Fibroblast of lung (primary cell): Measurements from ENCODE around the gene ADRA2C. TPM values are rescaled to one million over a fixed set of nuclear protein-coding genes. Genes with fewer than 3 reads are reported as not detected.

Experiments
- DNase-seq, 2 donors: peaks; one replicate each; pipeline versions ENCODE4 v3.0.0 to v3.0.0-alpha.2; 2010; ENCODE audit warnings: low read depth in 2 of 2
- H2AFZ ChIP-seq: 2 replicates; pipeline ENCODE4 v1.5.1; 2012; ENCODE audit warnings: low read length, control low read depth, inconsistent platforms
- H3K27ac ChIP-seq: 2 replicates; pipeline ENCODE4 v1.5.1; 2011; ENCODE audit warnings: low read length, control low read depth; ENCODE audit not compliant: insufficient read depth
- H3K27me3 ChIP-seq: 2 replicates; pipeline ENCODE4 v1.5.1; 2011; ENCODE audit warnings: mild to moderate bottlenecking, low read length; ENCODE audit not compliant: control insufficient read depth, insufficient read depth
- H3K36me3 ChIP-seq: 2 replicates; pipeline ENCODE4 v1.5.1; 2011; ENCODE audit warnings: low read length; ENCODE audit not compliant: control insufficient read depth, insufficient read depth
- H3K4me1 ChIP-seq: 2 replicates; pipeline ENCODE4 v1.5.1; 2011; ENCODE audit warnings: low read length; ENCODE audit not compliant: control insufficient read depth, insufficient read depth; ENCODE audit errors: extremely low read depth
- H3K4me2 ChIP-seq: 2 replicates; pipeline ENCODE4 v1.5.1; 2011; ENCODE audit warnings: low read length, control low read depth; ENCODE audit not compliant: insufficient read depth; ENCODE audit errors: extremely low read depth
- H3K4me3 ChIP-seq, 4 experiments: fragments of 200-600 bp in 1 of 4; sonication (generic) in 1 of 4; replicated peaks in 1 of 4; 2 replicates each; pipeline ENCODE4 v1.5.1; 2011 to 2016; ENCODE audit warnings: low read length in 4 of 4, low read depth in 3 of 4, mild to moderate bottlenecking in 3 of 4, control low read depth in 2 of 4, inconsistent platforms in 1 of 4, mixed read lengths in 1 of 4; ENCODE audit not compliant: insufficient read depth in 1 of 4; ENCODE audit errors: control extremely low read depth in 1 of 4
- H3K79me2 ChIP-seq: 2 replicates; pipeline ENCODE4 v1.5.1; 2012; ENCODE audit warnings: mild to moderate bottlenecking, low read length, inconsistent platforms; ENCODE audit not compliant: control insufficient read depth, insufficient read depth
- H3K9ac ChIP-seq: 2 replicates; pipeline ENCODE4 v1.5.1; 2011; ENCODE audit warnings: mild to moderate bottlenecking, low read length, control low read depth; ENCODE audit not compliant: insufficient read depth
- H3K9me3 ChIP-seq: 2 replicates; pipeline ENCODE4 v1.5.1; 2012; ENCODE audit warnings: low read depth, low read length; ENCODE audit not compliant: control insufficient read depth, insufficient read depth
- H4K20me1 ChIP-seq: 2 replicates; pipeline ENCODE4 v1.5.1; 2011; ENCODE audit warnings: low read length; ENCODE audit not compliant: control insufficient read depth, insufficient read depth; ENCODE audit errors: extremely low read depth
- EZH2 ChIP-seq: IDR thresholded peaks from 2 replicates; pipeline ENCODE4 v1.5.1; 2012; ENCODE audit warnings: low read length, control low read depth, mild to moderate bottlenecking; ENCODE audit errors: missing control alignments
- polyA plus RNA-seq, 2 donors: library from polyadenylated mRNA; depleted of rRNA in 1 of 2; stranded (reverse) in 1 of 2; unstranded in 1 of 2; fragments of >200 nt; gene quantifications; 2 replicates each; pipeline ENCODE4 v1.2.1, GENCODE V29; 2011 to 2012; ENCODE audit warnings: missing spikeins in 1 of 2
- total RNA-seq: library from RNA; depleted of rRNA; stranded (reverse); fragments of >200 nt; gene quantifications from 2 replicates; pipeline ENCODE4 v1.2.1, GENCODE V29; 2014
- TF ChIP-seq, protein P1 (sequence below), 2 donors: IDR thresholded peaks in 1 of 2; conservative IDR thresholded peaks in 1 of 2; 1 replicate in 1 of 2; 2 replicates in 1 of 2; pipeline ENCODE4 v1.5.1; 2011 to 2012; ENCODE audit warnings: low read length in 2 of 2, control low read depth in 1 of 2, inconsistent platforms in 1 of 2, low read depth in 1 of 2, mild to moderate bottlenecking in 1 of 2

The ADRA2C gene
- total and polyA plus RNA-seq, 2 donors (not counting 1 experiment from before 2014, with no cell fraction given) = 0.30 to 0.33 TPM

- H3K36me3 ChIP-seq = no peaks in the 10 kb centered on the region
- no peak overlapping the region for H3K27ac ChIP-seq
- no peaks in the 10 kb centered on the region for H3K27me3 ChIP-seq
- no peak overlapping the region for H3K4me2 ChIP-seq
- no peaks in the 10 kb centered on the region for H3K79me2 ChIP-seq
- H3K9ac ChIP-seq = no peak overlapping the region
- no peaks in the 10 kb centered on the region for H3K9me3 ChIP-seq
- H2AFZ ChIP-seq = no peak overlapping the region
- peak in 1 of 2 donors; percentile 30 for DNase-seq
- H4K20me1 ChIP-seq = no peaks in the 10 kb centered on the region
- no peaks in the 10 kb centered on the region for H3K4me1 ChIP-seq
- TF ChIP-seq EZH2 = no peak
- TF ChIP-seq, protein P1, sequence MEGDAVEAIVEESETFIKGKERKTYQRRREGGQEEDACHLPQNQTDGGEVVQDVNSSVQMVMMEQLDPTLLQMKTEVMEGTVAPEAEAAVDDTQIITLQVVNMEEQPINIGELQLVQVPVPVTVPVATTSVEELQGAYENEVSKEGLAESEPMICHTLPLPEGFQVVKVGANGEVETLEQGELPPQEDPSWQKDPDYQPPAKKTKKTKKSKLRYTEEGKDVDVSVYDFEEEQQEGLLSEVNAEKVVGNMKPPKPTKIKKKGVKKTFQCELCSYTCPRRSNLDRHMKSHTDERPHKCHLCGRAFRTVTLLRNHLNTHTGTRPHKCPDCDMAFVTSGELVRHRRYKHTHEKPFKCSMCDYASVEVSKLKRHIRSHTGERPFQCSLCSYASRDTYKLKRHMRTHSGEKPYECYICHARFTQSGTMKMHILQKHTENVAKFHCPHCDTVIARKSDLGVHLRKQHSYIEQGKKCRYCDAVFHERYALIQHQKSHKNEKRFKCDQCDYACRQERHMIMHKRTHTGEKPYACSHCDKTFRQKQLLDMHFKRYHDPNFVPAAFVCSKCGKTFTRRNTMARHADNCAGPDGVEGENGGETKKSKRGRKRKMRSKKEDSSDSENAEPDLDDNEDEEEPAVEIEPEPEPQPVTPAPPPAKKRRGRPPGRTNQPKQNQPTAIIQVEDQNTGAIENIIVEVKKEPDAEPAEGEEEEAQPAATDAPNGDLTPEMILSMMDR (conservative IDR thresholded peaks at IDR 0.05 in 1 of 2, IDR thresholded peaks at IDR 0.05 in 1 of 2; ENCODE audit: low read depth in 1 of 2, low read length in 2 of 2) = no peak
- H3K4me3 ChIP-seq = no peak overlapping the region
Observed at GRCh38 chr4:3791910-3792542, 25.8 kb downstream of the ADRA2C start.

DNA sequence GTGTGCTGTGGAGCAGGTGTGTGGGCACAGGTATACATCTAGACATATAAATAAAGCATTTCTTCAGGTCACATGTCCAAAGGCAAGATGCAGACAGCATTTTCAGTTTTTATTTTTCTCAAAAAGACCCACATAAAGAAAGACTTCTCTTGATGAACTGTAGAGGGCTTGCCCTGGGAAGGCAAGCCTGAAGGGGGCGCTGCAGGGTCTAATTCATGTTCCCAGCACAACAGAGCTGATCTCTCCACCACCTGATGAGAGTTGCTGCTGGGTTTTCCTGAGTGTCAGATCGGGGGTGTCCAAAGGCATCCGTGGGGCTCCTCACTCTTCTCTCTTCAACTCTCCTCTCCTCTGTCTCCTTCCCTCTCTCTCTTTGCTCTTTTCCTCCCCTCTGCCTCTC, 26.6 kb downstream of the ADRA2C start:
- TF ChIP-seq, protein P1 (conservative IDR thresholded peaks at IDR 0.05 in 1 of 2, IDR thresholded peaks at IDR 0.05 in 1 of 2; ENCODE audit: low read depth in 1 of 2, low read length in 2 of 2) = peak in 1 of 2 donors; percentile 7
- no peak for TF ChIP-seq EZH2
- no peaks in the 10 kb centered on the region for H3K9me3 ChIP-seq

GRCh38 chr4:3793545-3793944, 27.4 kb downstream of the ADRA2C start:
- H3K9me3 ChIP-seq = no peaks in the 10 kb centered on the region
- TF ChIP-seq, protein P1 (conservative IDR thresholded peaks at IDR 0.05 in 1 of 2, IDR thresholded peaks at IDR 0.05 in 1 of 2; ENCODE audit: low read depth in 1 of 2, low read length in 2 of 2) = no peak
- no peak for TF ChIP-seq EZH2
- no peaks in the 10 kb centered on the region for H4K20me1 ChIP-seq
- H2AFZ ChIP-seq = no peak overlapping the region
- no peak for DNase-seq
- no peak overlapping the region for H3K4me2 ChIP-seq
- no peaks in the 10 kb centered on the region for H3K79me2 ChIP-seq
- H3K9ac ChIP-seq = no peak overlapping the region
- no peak overlapping the region for H3K27ac ChIP-seq
- H3K27me3 ChIP-seq = no peaks in the 10 kb centered on the region
- no peak overlapping the region for H3K4me3 ChIP-seq
- no peaks in the 10 kb centered on the region for H3K36me3 ChIP-seq
- no peaks in the 10 kb centered on the region for H3K4me1 ChIP-seq

More for the DNA sequence above, 26.6 kb downstream of the ADRA2C start:
- Histone ChIP-seq H3K4me3 (no peak overlapping the region), H3K36me3 (no peaks in the 10 kb centered on the region), H3K27me3 (no peaks in the 10 kb centered on the region), H3K9ac (no peak overlapping the region), H2AFZ (no peak overlapping the region), H3K4me2 (no peak overlapping the region), H4K20me1 (no peaks in the 10 kb centered on the region), H3K4me1 (no peaks in the 10 kb centered on the region), H3K79me2 (no peaks in the 10 kb centered on the region), H3K27ac (no peak overlapping the region)
- DNase-seq = no peak
